HG03097 (cell line): ENCODE results near the gene MCHR2.

ENCODE experiments used
- ATAC-seq: cut with Tn5 transposase; IDR thresholded peaks from one replicate; pipeline ENCODE4 v1.9.1; 2021; ENCODE audit not compliant: unreplicated experiment, low FRiP score

MCHR2 gene

GRCh38 chr6:99905209-99906106 is 88.6 kb downstream of the MCHR2 start:
- peak; percentile 85 for ATAC-seq

GRCh38 chr6:99901596-99902384 is 92.2 kb downstream of the MCHR2 start:
- ATAC-seq: no peak

DNA sequence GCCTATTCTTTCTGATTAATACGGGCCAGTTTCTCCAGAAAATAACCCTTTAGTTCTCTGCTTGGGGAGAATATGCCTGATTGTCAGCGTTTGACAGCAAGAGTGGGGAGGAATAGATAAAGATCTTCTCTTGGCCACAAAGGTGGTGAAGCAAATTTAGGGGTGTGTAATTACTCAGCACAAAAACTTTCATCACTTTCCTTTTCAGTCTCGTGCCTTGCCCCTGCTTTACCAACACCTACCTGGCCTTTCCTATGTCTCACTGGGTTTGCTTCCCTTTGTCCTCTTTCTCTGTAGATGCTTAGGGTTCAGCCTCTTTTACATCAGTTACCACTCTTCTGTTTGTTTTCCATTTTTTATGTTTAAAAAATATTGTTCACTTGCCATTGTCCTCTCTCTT is 99.2 kb downstream of the MCHR2 start:
- no peak for ATAC-seq

DNA sequence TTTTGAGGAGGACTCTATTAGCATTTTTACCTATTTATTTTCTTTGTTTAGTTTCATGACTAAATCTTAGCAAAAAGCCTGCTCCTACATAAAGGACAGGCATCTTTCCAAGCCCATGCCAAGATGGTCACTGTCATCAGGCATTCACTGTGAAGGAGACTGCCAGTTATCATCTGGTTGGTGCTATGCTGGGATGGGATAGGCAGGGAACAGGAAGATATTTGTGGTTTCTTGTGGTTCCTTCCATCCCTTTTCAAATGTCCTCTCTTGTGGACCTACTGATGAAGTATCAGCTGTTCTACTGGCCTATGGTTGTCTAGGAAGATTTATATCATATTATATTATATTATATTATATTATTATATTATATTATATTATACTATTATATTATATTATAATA is 107.0 kb downstream of the MCHR2 start:
- ATAC-seq: no peak

DNA sequence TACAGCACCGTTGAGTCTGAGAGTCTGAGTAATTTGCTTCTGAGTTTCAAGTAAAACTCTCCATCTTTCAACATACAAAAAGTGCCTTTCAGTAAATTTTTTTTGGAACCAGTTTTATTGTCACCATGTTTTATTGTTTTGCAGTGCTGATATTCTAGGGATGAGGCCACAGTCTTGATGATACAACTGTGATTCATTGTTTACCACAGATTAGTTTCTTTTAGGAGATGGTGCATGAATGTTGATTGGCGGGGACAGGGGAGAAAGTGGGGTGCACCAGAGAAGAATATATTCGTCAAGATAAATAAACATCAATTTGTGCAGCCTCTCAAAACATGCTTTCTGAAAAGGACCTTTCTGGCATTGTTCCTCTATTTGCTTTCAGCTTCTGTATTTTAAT is 109.0 kb downstream of the MCHR2 start:
- no peak for ATAC-seq

GRCh38 chr6:99882128-99882702 is 111.8 kb downstream of the MCHR2 start:
- ATAC-seq: no peak

DNA sequence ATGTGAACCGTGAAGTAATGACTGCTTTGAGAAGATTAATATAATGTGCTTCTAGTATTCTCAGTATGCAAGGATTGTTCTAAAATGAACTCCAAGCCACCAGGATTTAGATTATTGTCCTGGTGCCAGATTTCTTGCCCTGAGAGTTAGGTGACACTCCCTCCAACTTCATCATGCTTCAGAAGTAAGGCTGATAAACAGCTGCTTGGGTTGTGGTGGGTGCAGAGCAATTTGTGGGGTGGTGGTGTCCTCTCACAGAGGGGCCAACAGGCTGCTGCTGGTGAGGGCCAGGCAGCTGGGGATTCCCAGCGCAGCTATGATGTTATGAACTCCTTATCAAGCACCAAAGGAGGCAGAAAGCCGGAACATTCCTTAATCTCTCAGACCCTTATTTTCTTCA is 114.6 kb downstream of the MCHR2 start:
- no peak for ATAC-seq

- ATAC-seq: no peak
These were observed 119.0 kb downstream of the MCHR2 start for GRCh38 chr6:99875068-99875467.

DNA sequence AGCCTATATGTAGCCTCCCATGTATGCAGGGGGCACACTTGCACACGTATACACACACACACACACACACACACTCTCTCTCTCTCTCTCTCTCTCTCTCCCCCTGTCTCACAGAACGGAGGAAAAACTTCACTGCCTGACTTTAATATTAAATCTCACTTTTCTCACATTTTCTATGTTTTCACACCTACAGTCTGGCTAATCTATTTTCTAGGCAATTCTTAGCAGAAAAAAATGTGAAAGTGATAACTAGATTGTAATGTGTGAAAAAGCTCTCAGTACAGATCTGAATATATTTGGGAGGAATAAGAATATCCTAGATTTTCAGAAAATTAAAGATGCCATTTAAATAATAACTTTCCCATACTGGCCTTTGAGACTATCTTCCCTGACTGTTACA is 120.9 kb downstream of the MCHR2 start:
- ATAC-seq: no peak

GRCh38 chr6:99871641-99872040 is 122.4 kb downstream of the MCHR2 start:
- no peak for ATAC-seq
